GM23338 (cell line): ENCODE results near the gene CFAP57. TPM values are rescaled to one million over a fixed set of nuclear protein-coding genes. Genes with fewer than 3 reads are reported as not detected.

Experiments used
- ATAC-seq: fragments of 200-7000 bp; cut with Tn5 transposase; 3 replicates; pipeline ENCODE4 v1.9.1; 2020
- DNase-seq: peaks from one replicate; pipeline ENCODE4 v3.0.0-alpha.2; 2015; ENCODE audit warnings: low spot score
- H2AFZ ChIP-seq: fragments of 200-600 bp; sonication (generic); 2 replicates; pipeline ENCODE4 v1.8.0; 2016; ENCODE audit warnings: antibody characterized with exemption, mild to moderate bottlenecking, moderate library complexity
- H3F3A ChIP-seq: fragments of 200-600 bp; sonication (generic); replicated peaks from 2 replicates; pipeline ENCODE4 v1.8.0; 2017; ENCODE audit warnings: antibody characterized with exemption, mixed run types, low read depth
- H3K27ac ChIP-seq: fragments of 200-600 bp; sonication (generic); 2 replicates; pipeline ENCODE4 v1.6.1; 2016; ENCODE audit warnings: low read depth
- H3K27me3 ChIP-seq: fragments of 200-600 bp; sonication (generic); 2 replicates; pipeline ENCODE4 v1.8.0; 2016; ENCODE audit warnings: mild to moderate bottlenecking, mixed run types, moderate library complexity; ENCODE audit not compliant: insufficient read depth
- H3K36me3 ChIP-seq: fragments of 200-600 bp; sonication (generic); 2 replicates; pipeline ENCODE4 v1.8.0; 2016; ENCODE audit warnings: mild to moderate bottlenecking; ENCODE audit not compliant: insufficient read depth
- H3K4me1 ChIP-seq: fragments of 200-600 bp; sonication (generic); 2 replicates; pipeline ENCODE4 v1.8.0; 2016; ENCODE audit warnings: mild to moderate bottlenecking, moderate library complexity; ENCODE audit not compliant: insufficient read depth
- H3K4me2 ChIP-seq: fragments of 200-600 bp; sonication (generic); 2 replicates; pipeline ENCODE4 v1.7.1; 2017; ENCODE audit warnings: mixed run types
- H3K4me3 ChIP-seq: fragments of 200-600 bp; sonication (generic); 2 replicates; pipeline ENCODE4 v1.6.1; 2016; ENCODE audit warnings: mixed run types
- H3K79me2 ChIP-seq: fragments of 200-600 bp; sonication (generic); replicated peaks from 2 replicates; pipeline ENCODE4 v1.8.0; 2017; ENCODE audit warnings: mild to moderate bottlenecking; ENCODE audit not compliant: insufficient read depth
- H3K9me2 ChIP-seq: fragments of 200-600 bp; sonication (generic); 2 replicates; pipeline ENCODE4 v1.8.0; 2017; ENCODE audit not compliant: insufficient read depth
- H4K20me1 ChIP-seq: fragments of 200-600 bp; sonication (generic); replicated peaks from 2 replicates; pipeline ENCODE4 v1.8.0; 2017; ENCODE audit warnings: mild to moderate bottlenecking; ENCODE audit not compliant: insufficient read depth
- H3K27ac Mint-ChIP-seq: 2 replicates; pipeline ENCODE4 v1.8.0; 2020; ENCODE audit warnings: inconsistent platforms, mild to moderate bottlenecking, moderate library complexity, mixed read lengths
- H3K27me3 Mint-ChIP-seq: 3 replicates; pipeline ENCODE4 v1.8.0; 2022; ENCODE audit warnings: low read depth, mild to moderate bottlenecking, moderate library complexity, mixed read lengths, inconsistent platforms; ENCODE audit not compliant: insufficient read depth, poor library complexity
- H3K36me3 Mint-ChIP-seq: 3 replicates; pipeline ENCODE4 v1.8.0; 2021; ENCODE audit warnings: low read depth, mild to moderate bottlenecking, inconsistent platforms, moderate library complexity, mixed read lengths
- H3K4me1 Mint-ChIP-seq: 3 replicates; pipeline ENCODE4 v1.8.0; 2020; ENCODE audit warnings: mild to moderate bottlenecking, inconsistent platforms, mixed read lengths
- H3K4me3 Mint-ChIP-seq: 3 replicates; pipeline ENCODE4 v1.8.0; 2021; ENCODE audit warnings: moderate library complexity, mild to moderate bottlenecking, inconsistent platforms, mixed read lengths
- H3K9me3 Mint-ChIP-seq: 3 replicates; pipeline ENCODE4 v1.8.0; 2020; ENCODE audit warnings: moderate library complexity, mild to moderate bottlenecking, inconsistent platforms, mixed read lengths
- microRNA-seq: library from miRNA; unstranded; fragments of <30 nt; microRNA quantifications from one replicate; pipeline ENCODE4, GENCODE V29; 2017
- polyA plus RNA-seq: library from polyadenylated mRNA; unstranded; fragments of >200 nt; fragmentation: Nextera tagmentation; extraction: Ambion mirVana; gene quantifications from 2 replicates; pipeline ENCODE4 v1.2.1, GENCODE V29; 2016
- small RNA-seq: library from RNA; depleted of rRNA; stranded (forward); fragments of <200 nt; gene quantifications from one replicate; pipeline ENCODE3, GENCODE V24; 2014; ENCODE audit warnings: low replicate concordance
- total RNA-seq: library from RNA; depleted of rRNA; stranded (reverse); fragments of >200 nt; shearing (Covaris generic); gene quantifications from 2 replicates; pipeline ENCODE4 v1.2.3, GENCODE V29; 2014; rRNA removed
- TF ChIP-seq, protein P1 (sequence below): fragments of 250-450 bp; sonication (Bioruptor Pico); IDR thresholded peaks from 2 replicates; pipeline ENCODE4 v1.5.0; 2020; ENCODE audit warnings: mild to moderate bottlenecking, moderate library complexity

The CFAP57 gene
- total and polyA plus RNA-seq, 2 experiments from 2014 or later = 0.37 to 0.38 TPM

GRCh38 chr1:43303471-43304313 is 131.6 kb downstream of the CFAP57 start:
- Histone ChIP-seq H4K20me1 (no peaks in the 10 kb centered on the region), H3F3A (no peaks in the 10 kb centered on the region), H3K4me1 (peaks cover 6% of the 10 kb centered on the region), H3K27ac (no peak overlapping the region), H3K4me2 (no peak overlapping the region), H3K79me2 (no peaks in the 10 kb centered on the region), H3K36me3 (no peaks in the 10 kb centered on the region), H3K27me3 (no peaks in the 10 kb centered on the region), H3K4me3 (no peak overlapping the region), H3K9me2 (no peaks in the 10 kb centered on the region), H2AFZ (peak overlapping the region; percentile 85; the same call in 1 of the 2 replicates)
- H3K27ac Mint-ChIP-seq = no peak overlapping the region
- ATAC-seq = no peak
- no peak overlapping the region for H3K4me3 Mint-ChIP-seq
- no peak for DNase-seq
- H3K9me3 Mint-ChIP-seq = no peaks in the 10 kb centered on the region
- TF ChIP-seq, protein P1, sequence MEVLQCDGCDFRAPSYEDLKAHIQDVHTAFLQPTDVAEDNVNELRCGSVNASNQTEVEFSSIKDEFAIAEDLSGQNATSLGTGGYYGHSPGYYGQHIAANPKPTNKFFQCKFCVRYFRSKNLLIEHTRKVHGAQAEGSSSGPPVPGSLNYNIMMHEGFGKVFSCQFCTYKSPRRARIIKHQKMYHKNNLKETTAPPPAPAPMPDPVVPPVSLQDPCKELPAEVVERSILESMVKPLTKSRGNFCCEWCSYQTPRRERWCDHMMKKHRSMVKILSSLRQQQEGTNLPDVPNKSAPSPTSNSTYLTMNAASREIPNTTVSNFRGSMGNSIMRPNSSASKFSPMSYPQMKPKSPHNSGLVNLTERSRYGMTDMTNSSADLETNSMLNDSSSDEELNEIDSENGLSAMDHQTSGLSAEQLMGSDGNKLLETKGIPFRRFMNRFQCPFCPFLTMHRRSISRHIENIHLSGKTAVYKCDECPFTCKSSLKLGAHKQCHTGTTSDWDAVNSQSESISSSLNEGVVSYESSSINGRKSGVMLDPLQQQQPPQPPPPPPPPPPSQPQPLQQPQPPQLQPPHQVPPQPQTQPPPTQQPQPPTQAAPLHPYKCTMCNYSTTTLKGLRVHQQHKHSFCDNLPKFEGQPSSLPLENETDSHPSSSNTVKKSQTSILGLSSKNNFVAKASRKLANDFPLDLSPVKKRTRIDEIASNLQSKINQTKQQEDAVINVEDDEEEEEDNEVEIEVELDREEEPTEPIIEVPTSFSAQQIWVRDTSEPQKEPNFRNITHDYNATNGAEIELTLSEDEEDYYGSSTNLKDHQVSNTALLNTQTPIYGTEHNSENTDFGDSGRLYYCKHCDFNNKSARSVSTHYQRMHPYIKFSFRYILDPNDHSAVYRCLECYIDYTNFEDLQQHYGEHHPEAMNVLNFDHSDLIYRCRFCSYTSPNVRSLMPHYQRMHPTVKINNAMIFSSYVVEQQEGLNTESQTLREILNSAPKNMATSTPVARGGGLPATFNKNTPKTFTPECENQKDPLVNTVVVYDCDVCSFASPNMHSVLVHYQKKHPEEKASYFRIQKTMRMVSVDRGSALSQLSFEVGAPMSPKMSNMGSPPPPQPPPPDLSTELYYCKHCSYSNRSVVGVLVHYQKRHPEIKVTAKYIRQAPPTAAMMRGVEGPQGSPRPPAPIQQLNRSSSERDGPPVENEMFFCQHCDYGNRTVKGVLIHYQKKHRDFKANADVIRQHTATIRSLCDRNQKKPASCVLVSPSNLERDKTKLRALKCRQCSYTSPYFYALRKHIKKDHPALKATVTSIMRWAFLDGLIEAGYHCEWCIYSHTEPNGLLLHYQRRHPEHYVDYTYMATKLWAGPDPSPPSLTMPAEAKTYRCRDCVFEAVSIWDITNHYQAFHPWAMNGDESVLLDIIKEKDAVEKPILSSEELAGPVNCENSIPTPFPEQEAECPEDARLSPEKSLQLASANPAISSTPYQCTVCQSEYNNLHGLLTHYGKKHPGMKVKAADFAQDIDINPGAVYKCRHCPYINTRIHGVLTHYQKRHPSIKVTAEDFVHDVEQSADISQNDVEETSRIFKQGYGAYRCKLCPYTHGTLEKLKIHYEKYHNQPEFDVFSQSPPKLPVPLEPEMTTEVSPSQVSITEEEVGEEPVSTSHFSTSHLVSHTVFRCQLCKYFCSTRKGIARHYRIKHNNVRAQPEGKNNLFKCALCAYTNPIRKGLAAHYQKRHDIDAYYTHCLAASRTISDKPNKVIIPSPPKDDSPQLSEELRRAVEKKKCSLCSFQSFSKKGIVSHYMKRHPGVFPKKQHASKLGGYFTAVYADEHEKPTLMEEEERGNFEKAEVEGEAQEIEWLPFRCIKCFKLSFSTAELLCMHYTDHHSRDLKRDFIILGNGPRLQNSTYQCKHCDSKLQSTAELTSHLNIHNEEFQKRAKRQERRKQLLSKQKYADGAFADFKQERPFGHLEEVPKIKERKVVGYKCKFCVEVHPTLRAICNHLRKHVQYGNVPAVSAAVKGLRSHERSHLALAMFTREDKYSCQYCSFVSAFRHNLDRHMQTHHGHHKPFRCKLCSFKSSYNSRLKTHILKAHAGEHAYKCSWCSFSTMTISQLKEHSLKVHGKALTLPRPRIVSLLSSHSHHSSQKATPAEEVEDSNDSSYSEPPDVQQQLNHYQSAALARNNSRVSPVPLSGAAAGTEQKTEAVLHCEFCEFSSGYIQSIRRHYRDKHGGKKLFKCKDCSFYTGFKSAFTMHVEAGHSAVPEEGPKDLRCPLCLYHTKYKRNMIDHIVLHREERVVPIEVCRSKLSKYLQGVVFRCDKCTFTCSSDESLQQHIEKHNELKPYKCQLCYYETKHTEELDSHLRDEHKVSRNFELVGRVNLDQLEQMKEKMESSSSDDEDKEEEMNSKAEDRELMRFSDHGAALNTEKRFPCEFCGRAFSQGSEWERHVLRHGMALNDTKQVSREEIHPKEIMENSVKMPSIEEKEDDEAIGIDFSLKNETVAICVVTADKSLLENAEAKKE (CRISPR knock-in tag) = no peak
- H3K27me3 Mint-ChIP-seq = peaks cover 15% of the 10 kb centered on the region
- H3K36me3 Mint-ChIP-seq = no peaks in the 10 kb centered on the region; the same call in 2 of the 3 replicates
- H3K4me1 Mint-ChIP-seq = peaks cover 21% of the 10 kb centered on the region

Small RNAs within 50 kb of the gene (microRNA-seq; reads per million reads assigned to microRNA genes)
- not detected for gene MIR6733

Small RNAs within 50 kb of the gene (small RNA-seq; reads per million reads assigned to genes)
- 0.22 reads per million for gene RNA5SP46

Other genes with a start within 250 kb of the CFAP57 start
- 305 and 479 TPM in 2 replicates for gene SLC2A1, start 213.5 kb upstream of the CFAP57 start, total RNA-seq
- gene SLC2A1, start 213.5 kb upstream of the CFAP57 start, polyA plus RNA-seq = 63.9 and 66.1 TPM in 2 replicates
- 116 and 130 TPM in 2 replicates for gene EBNA1BP2, start within 50 bp of the CFAP57 start, total RNA-seq
- gene EBNA1BP2, start within 50 bp of the CFAP57 start, polyA plus RNA-seq = 226 and 249 TPM in 2 replicates
- 31.4 and 39.3 TPM in 2 replicates for gene TMEM125, start 97.7 kb downstream of the CFAP57 start, total RNA-seq
- gene TMEM125, start 97.7 kb downstream of the CFAP57 start, polyA plus RNA-seq = 16.2 and 16.8 TPM in 2 replicates
- 13.5 and 17.1 TPM in 2 replicates for gene C1orf210, start 113.3 kb downstream of the CFAP57 start, total RNA-seq
- 9.3 and 10.3 TPM in 2 replicates for gene C1orf210, start 113.3 kb downstream of the CFAP57 start, polyA plus RNA-seq
- gene TIE1, start 128.7 kb downstream of the CFAP57 start, total RNA-seq = 1.5 and 2.3 TPM in 2 replicates
- 0.37 TPM in 2 replicates for gene TIE1, start 128.7 kb downstream of the CFAP57 start, polyA plus RNA-seq
- not detected in 2 replicates for gene MPL, start 165.5 kb downstream of the CFAP57 start, total RNA-seq
- gene MPL, start 165.5 kb downstream of the CFAP57 start, polyA plus RNA-seq = 0.54 TPM in 1 of 2 replicates, not detected in the other
- 244 and 252 TPM in 2 replicates for gene CDC20, start 186.7 kb downstream of the CFAP57 start, total RNA-seq
- gene CDC20, start 186.7 kb downstream of the CFAP57 start, polyA plus RNA-seq = 207 and 226 TPM in 2 replicates
- 15.7 and 16.7 TPM in 2 replicates for gene ELOVL1, start 195.7 kb downstream of the CFAP57 start, total RNA-seq
- 23.0 and 23.3 TPM in 2 replicates for gene ELOVL1, start 195.7 kb downstream of the CFAP57 start, polyA plus RNA-seq
- gene MED8, start 217.5 kb downstream of the CFAP57 start, total RNA-seq = 16.6 and 17.6 TPM in 2 replicates
- gene MED8, start 217.5 kb downstream of the CFAP57 start, polyA plus RNA-seq = 23.6 and 25.7 TPM in 2 replicates
- gene SZT2, start 217.6 kb downstream of the CFAP57 start, total RNA-seq = 11.8 and 16.1 TPM in 2 replicates
- gene SZT2, start 217.6 kb downstream of the CFAP57 start, polyA plus RNA-seq = 3.8 and 4.1 TPM in 2 replicates